NCI-H1092 treated with DMSO at 0.1 percent for 48 hours (cell line): Measurements from ENCODE around the gene AOPEP.

ENCODE experiments used
- DNase-seq: peaks from one replicate; lab custom pipeline; 2025; lab: John Stamatoyannopoulos, UW

Gene AOPEP

GRCh38 chr9:94760010-94760409 lies 33.5 kb downstream of the AOPEP start:
- no peak for DNase-seq

- DNase-seq = no peak
These were observed 34.2 kb downstream of the AOPEP start for GRCh38 chr9:94760660-94761059.

- no peak for DNase-seq
These were observed 35.0 kb downstream of the AOPEP start for GRCh38 chr9:94761481-94761880.

GRCh38 chr9:94767331-94768072 lies 41.0 kb downstream of the AOPEP start:
- DNase-seq = no peak

GRCh38 chr9:94768766-94769165 lies 42.3 kb downstream of the AOPEP start:
- DNase-seq = no peak

- DNase-seq = no peak
These were observed 43.8 kb downstream of the AOPEP start for GRCh38 chr9:94770334-94770733.

GRCh38 chr9:94771096-94771495 lies 44.6 kb downstream of the AOPEP start:
- DNase-seq = no peak

- DNase-seq = peak; percentile 38
These were observed 45.6 kb downstream of the AOPEP start for GRCh38 chr9:94772144-94772543.

- peak; percentile 97 for DNase-seq
These were observed 46.3 kb downstream of the AOPEP start for GRCh38 chr9:94772639-94773303.

GRCh38 chr9:94773655-94774054 lies 47.2 kb downstream of the AOPEP start:
- no peak for DNase-seq

- no peak for DNase-seq
These were observed 51.5 kb downstream of the AOPEP start for GRCh38 chr9:94778013-94778412.

GRCh38 chr9:94779031-94779430 lies 52.5 kb downstream of the AOPEP start:
- DNase-seq = no peak

- peak; percentile 68 for DNase-seq
These were observed 53.3 kb downstream of the AOPEP start for GRCh38 chr9:94779693-94780290.

GRCh38 chr9:94780516-94780950 lies 54.0 kb downstream of the AOPEP start:
- no peak for DNase-seq

- DNase-seq = no peak
These were observed 56.0 kb downstream of the AOPEP start for GRCh38 chr9:94782355-94783101.

- peak; percentile 85 for DNase-seq
These were observed 56.7 kb downstream of the AOPEP start for GRCh38 chr9:94783102-94783682.

- no peak for DNase-seq
These were observed 57.4 kb downstream of the AOPEP start for GRCh38 chr9:94783928-94784327.

- no peak for DNase-seq
These were observed 59.0 kb downstream of the AOPEP start for GRCh38 chr9:94785215-94786169.

- no peak for DNase-seq
These were observed 60.1 kb downstream of the AOPEP start for GRCh38 chr9:94786586-94786985.

GRCh38 chr9:94787266-94787665 lies 60.8 kb downstream of the AOPEP start:
- DNase-seq = no peak

GRCh38 chr9:94788570-94789105 lies 62.1 kb downstream of the AOPEP start:
- no peak for DNase-seq
